GDM1 (cell line): ENCODE measurements around the gene PHACTR3.

Experiments used
- DNase-seq: peaks from one replicate; lab custom pipeline; 2025; lab: John Stamatoyannopoulos, UW

PHACTR3 gene

GRCh38 chr20:59646487-59646886 lies 42.1 kb downstream of the PHACTR3 start:
- DNase-seq, result no peak

- DNase-seq, result no peak
Observed at GRCh38 chr20:59647271-59647670, 42.9 kb downstream of the PHACTR3 start.

GRCh38 chr20:59648466-59649070 lies 44.2 kb downstream of the PHACTR3 start:
- no peak for DNase-seq

- no peak for DNase-seq
Observed at GRCh38 chr20:59650418-59650817, 46.1 kb downstream of the PHACTR3 start.

- DNase-seq, result no peak
Observed at GRCh38 chr20:59652381-59652780, 48.0 kb downstream of the PHACTR3 start.

- no peak for DNase-seq
Observed at GRCh38 chr20:59656417-59656816, 52.1 kb downstream of the PHACTR3 start.

- no peak for DNase-seq
Observed at GRCh38 chr20:59657459-59658046, 53.2 kb downstream of the PHACTR3 start.

- no peak for DNase-seq
Observed at GRCh38 chr20:59660471-59660870, 56.1 kb downstream of the PHACTR3 start.

GRCh38 chr20:59661153-59661552 lies 56.8 kb downstream of the PHACTR3 start:
- no peak for DNase-seq

GRCh38 chr20:59661621-59662020 lies 57.3 kb downstream of the PHACTR3 start:
- DNase-seq, result no peak

- DNase-seq, result no peak
Observed at GRCh38 chr20:59662161-59662560, 57.8 kb downstream of the PHACTR3 start.

GRCh38 chr20:59662856-59663512 lies 58.6 kb downstream of the PHACTR3 start:
- DNase-seq, result no peak

- DNase-seq, result no peak
Observed at GRCh38 chr20:59663513-59664060, 59.2 kb downstream of the PHACTR3 start.

- DNase-seq, result no peak
Observed at GRCh38 chr20:59664421-59664941, 60.1 kb downstream of the PHACTR3 start.

GRCh38 chr20:59665656-59666555 lies 61.6 kb downstream of the PHACTR3 start:
- no peak for DNase-seq

GRCh38 chr20:59666586-59666985 lies 62.2 kb downstream of the PHACTR3 start:
- DNase-seq, result no peak

GRCh38 chr20:59667131-59667530 lies 62.8 kb downstream of the PHACTR3 start:
- DNase-seq, result no peak

- no peak for DNase-seq
Observed at GRCh38 chr20:59667981-59668515, 63.7 kb downstream of the PHACTR3 start.

- no peak for DNase-seq
Observed at GRCh38 chr20:59668926-59669850, 64.8 kb downstream of the PHACTR3 start.

GRCh38 chr20:59670786-59671492 lies 66.6 kb downstream of the PHACTR3 start:
- no peak for DNase-seq
